OCI-LY7 (cell line): ENCODE results near the gene ZFP14. TPM values are rescaled to one million over a fixed set of nuclear protein-coding genes. Genes with fewer than 3 reads are reported as not detected.

ENCODE experiments used
- Bru-seq: library from RNA; stranded (reverse); fragments of 400-500 nt; gene quantifications from one replicate; lab custom pipeline; 2021; lab: Mats Ljungman, UMichigan
- BruChase-seq, 2 experiments: library from RNA; stranded (reverse); fragments of 400-500 nt; gene quantifications; one replicate each; lab custom pipeline; 2021; lab: Mats Ljungman, UMichigan
- BruUV-seq: library from RNA; stranded (reverse); fragments of 400-500 nt; replicated peaks from 2 replicates; lab custom pipeline; 2021; lab: Mats Ljungman, UMichigan
- CTCF ChIA-PET: fragments of 300-600 bp; sonication (Branson Sonifier 250); formaldehyde crosslinking; loops from one replicate; lab custom pipeline; 2022; ENCODE audit warnings: antibody characterized with exemption; ENCODE audit not compliant: unreplicated experiment; lab: Charles Lee
- POLR2A ChIA-PET: fragments of 300-600 bp; sonication (Branson Sonifier 250); formaldehyde crosslinking; loops from one replicate; lab custom pipeline; 2022; ENCODE audit warnings: antibody characterized with exemption; lab: Charles Lee
- DNase-seq: peaks from one replicate; pipeline ENCODE4 v3.0.0-alpha.2; 2015; ENCODE audit warnings: low spot score
- H2AFZ ChIP-seq: fragments of 200-600 bp; sonication (generic), shearing (Covaris generic); 2 replicates; pipeline ENCODE4 v1.6.1; 2014; ENCODE audit warnings: mild to moderate bottlenecking, antibody characterized with exemption, low read length, moderate library complexity
- H3K27ac ChIP-seq: fragments of 200-600 bp; sonication (generic); 2 replicates; pipeline ENCODE4 v1.5.1; 2014; ENCODE audit warnings: mixed run types, low read depth, mild to moderate bottlenecking, moderate library complexity, low read length, inconsistent platforms; ENCODE audit not compliant: poor library complexity, severe bottlenecking
- H3K36me3 ChIP-seq: fragments of 200-600 bp; sonication (generic); 2 replicates; pipeline ENCODE4 v1.6.1; 2014; ENCODE audit warnings: mild to moderate bottlenecking, antibody characterized with exemption, low read length, moderate library complexity, mixed read lengths; ENCODE audit not compliant: insufficient read depth
- H3K4me1 ChIP-seq: fragments of 200-600 bp; sonication (generic); 2 replicates; pipeline ENCODE4 v1.5.1; 2014; ENCODE audit warnings: mild to moderate bottlenecking, low read length; ENCODE audit not compliant: insufficient read depth, poor library complexity, severe bottlenecking
- H3K4me2 ChIP-seq: fragments of 200-600 bp; sonication (generic); 2 replicates; pipeline ENCODE4 v1.6.1; 2014; ENCODE audit warnings: mild to moderate bottlenecking, low read length
- H3K4me3 ChIP-seq: fragments of 200-600 bp; sonication (generic); 2 replicates; pipeline ENCODE4 v1.5.1; 2014; ENCODE audit warnings: mild to moderate bottlenecking, low read depth, low read length; ENCODE audit not compliant: poor library complexity, severe bottlenecking
- H3K79me2 ChIP-seq: fragments of 200-600 bp; sonication (generic); 2 replicates; pipeline ENCODE4 v1.6.1; 2016; ENCODE audit warnings: low read depth, mild to moderate bottlenecking, low read length, moderate library complexity, mixed read lengths; ENCODE audit not compliant: insufficient read depth
- H3K9me2 ChIP-seq: fragments of 200-600 bp; sonication (generic); 2 replicates; pipeline ENCODE4 v1.6.1; 2016; ENCODE audit warnings: mild to moderate bottlenecking, low read length, mixed read lengths; ENCODE audit not compliant: insufficient read depth
- H3K9me3 ChIP-seq: fragments of 200-600 bp; sonication (generic); 2 replicates; pipeline ENCODE4 v1.6.1; 2014; ENCODE audit warnings: mild to moderate bottlenecking, mixed run types, low read length, mixed read lengths
- H4K20me1 ChIP-seq: fragments of 200-600 bp; sonication (generic); 2 replicates; pipeline ENCODE4 v1.6.1; 2014; ENCODE audit warnings: mild to moderate bottlenecking, antibody characterized with exemption, low read length, moderate library complexity, mixed read lengths; ENCODE audit not compliant: insufficient read depth
- EZH2phosphoT487 ChIP-seq: fragments of 200-600 bp; sonication (generic); IDR thresholded peaks from 2 replicates; pipeline ENCODE4 v1.6.1; 2018; ENCODE audit warnings: low read depth, borderline replicate concordance, mild to moderate bottlenecking, mixed run types, antibody characterized with exemption, low read length, moderate library complexity, mixed read lengths
- intact Hi-C: fragments of 100-400 bp; cut with micrococcal nuclease; formaldehyde crosslinking; loops from one replicate; pipeline ENCODE4 v1.10.0; 2022; ENCODE audit not compliant: unreplicated experiment
- long read RNA-seq: library from polyadenylated mRNA; stranded (forward); transcript quantifications from one replicate; pipeline ENCODE4 v2.0.0, GENCODE V29; 2022
- total RNA-seq, 2 experiments: library from RNA; depleted of rRNA in 1 of 2; stranded (reverse); fragments of >200 nt in 1 of 2; shearing (Covaris generic) in 1 of 2; gene quantifications; 2 replicates each; pipeline ENCODE4 v1.2.3, GENCODE V29; 2014 to 2022
- TF ChIP-seq, protein P1 (sequence below): fragments of 200-600 bp; sonication (generic); conservative IDR thresholded peaks from 2 replicates; pipeline ENCODE4 v1.5.1; 2014; ENCODE audit warnings: mild to moderate bottlenecking, antibody characterized with exemption, low read length, moderate library complexity, mixed read lengths

The ZFP14 gene
- total RNA-seq (2014; rRNA removed; shearing (Covaris generic)) (4.5 and 5.2 TPM in 2 replicates), total RNA-seq (2022) (6.2 and 7.9 TPM in 2 replicates), Bru-seq, nascent RNA (percentile 50 among the genes with signal in this experiment), BruChase-seq, experiment 1, labeled RNA remaining after a 6-hour chase (percentile 62 among the genes with signal in this experiment), BruChase-seq, experiment 2, labeled RNA remaining after a 2-hour chase (percentile 66 among the genes with signal in this experiment)
- long read RNA-seq, partial matches to known transcripts: 1 of 4 reads
- long read RNA-seq, other reads (novel, unspliced or antisense): 3 of 4 reads

DNA sequence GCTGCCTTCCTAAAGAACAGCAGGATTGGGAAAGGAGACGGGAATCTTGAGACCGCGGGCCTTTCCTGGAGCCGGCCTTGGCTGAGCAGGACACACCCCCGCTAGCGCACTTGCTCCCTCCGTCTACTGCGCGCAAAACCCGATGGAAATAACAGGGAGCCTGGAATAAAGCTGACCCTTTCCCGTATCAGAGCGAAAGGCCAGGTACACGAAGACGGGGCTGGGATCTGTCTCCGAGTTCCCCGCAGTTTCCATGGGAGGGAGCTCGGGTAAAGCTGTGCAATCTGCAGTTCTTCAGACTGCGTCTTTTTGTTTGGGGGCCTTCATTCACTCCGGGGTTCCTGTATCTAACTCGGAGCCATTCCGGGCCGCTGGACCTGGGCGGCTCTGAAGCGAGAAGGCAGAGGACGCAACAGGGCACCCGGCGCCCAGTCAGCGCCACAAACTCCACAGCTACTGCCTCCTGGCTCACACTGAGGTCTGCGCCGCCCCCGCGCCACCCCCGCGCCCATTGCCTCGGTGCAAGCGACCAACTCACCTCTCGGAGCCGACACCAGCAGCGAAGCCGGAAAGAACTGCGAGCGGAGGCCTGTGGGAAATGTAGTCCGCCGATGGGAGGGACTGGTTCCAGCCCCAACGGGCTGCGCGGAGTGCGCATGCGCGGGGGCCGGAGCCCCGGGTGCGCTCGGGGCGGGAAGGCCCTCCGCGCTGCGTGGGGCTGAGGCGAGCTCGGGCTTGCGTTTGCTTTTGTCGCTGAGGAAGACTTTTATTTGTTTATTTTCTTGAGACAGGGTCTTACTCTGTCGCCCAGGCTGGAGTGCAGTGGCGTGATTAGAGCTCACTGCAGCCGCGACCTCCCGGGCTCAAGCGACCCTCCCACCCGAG, at the start of gene ZFP14:
Gene ZFP14, minus strand, starts transcription at position 577 of the 885 bp plus-strand sequence. CDS start 11,309 bp downstream, outside the sequence.
- ChIA-PET POLR2A (interaction anchor here (0.7 to 1.3 kb wide), 4 partner anchors 19 to 1050 kb away, joined by 3 to 4 read pairs (median 3); partner anchors contain the start of gene ZNF260), CTCF (interaction anchor here (0.6 kb wide), 1 partner anchor 992 kb away, joined by 3 read pairs; the partner anchor contains the start of gene ZNF527)
- Histone ChIP-seq H2AFZ (peak within 1 kb of the TSS; percentile 96), H3K4me1 (peaks cover 23% of the 10 kb centered on the region), H3K27ac (peak within 1 kb of the TSS; percentile 48), H3K36me3 (no peaks in the 10 kb centered on the region), H3K4me2 (peak within 1 kb of the TSS; percentile 80), H3K9me2 (no peaks in the 10 kb centered on the region), H4K20me1 (no peaks in the 10 kb centered on the region), H3K9me3 (peaks cover 3% of the 10 kb centered on the region; the same call in 1 of the 2 replicates), H3K4me3 (peak within 1 kb of the TSS; percentile 78), H3K79me2 (no peaks in the 10 kb centered on the region)
- DNase-seq: peak; percentile 94
- intact Hi-C loops: loop anchor here (1.0 kb wide), 1 partner anchor 114 kb away; no protein-coding TSS in a partner anchor
- no TSS peak for BruUV-seq
- TF ChIP-seq, protein P1, sequence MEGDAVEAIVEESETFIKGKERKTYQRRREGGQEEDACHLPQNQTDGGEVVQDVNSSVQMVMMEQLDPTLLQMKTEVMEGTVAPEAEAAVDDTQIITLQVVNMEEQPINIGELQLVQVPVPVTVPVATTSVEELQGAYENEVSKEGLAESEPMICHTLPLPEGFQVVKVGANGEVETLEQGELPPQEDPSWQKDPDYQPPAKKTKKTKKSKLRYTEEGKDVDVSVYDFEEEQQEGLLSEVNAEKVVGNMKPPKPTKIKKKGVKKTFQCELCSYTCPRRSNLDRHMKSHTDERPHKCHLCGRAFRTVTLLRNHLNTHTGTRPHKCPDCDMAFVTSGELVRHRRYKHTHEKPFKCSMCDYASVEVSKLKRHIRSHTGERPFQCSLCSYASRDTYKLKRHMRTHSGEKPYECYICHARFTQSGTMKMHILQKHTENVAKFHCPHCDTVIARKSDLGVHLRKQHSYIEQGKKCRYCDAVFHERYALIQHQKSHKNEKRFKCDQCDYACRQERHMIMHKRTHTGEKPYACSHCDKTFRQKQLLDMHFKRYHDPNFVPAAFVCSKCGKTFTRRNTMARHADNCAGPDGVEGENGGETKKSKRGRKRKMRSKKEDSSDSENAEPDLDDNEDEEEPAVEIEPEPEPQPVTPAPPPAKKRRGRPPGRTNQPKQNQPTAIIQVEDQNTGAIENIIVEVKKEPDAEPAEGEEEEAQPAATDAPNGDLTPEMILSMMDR: peak; percentile 71
- no peak for TF ChIP-seq EZH2phosphoT487

- no peaks in the 10 kb centered on the region for H3K36me3 ChIP-seq
- H2AFZ ChIP-seq: no peak overlapping the region
- H4K20me1 ChIP-seq: no peaks in the 10 kb centered on the region
- 0 out of 2 replicates have a peak, but pooled peaks cover 4% of the 10 kb centered on the region for H3K9me3 ChIP-seq
- BruUV-seq: no TSS peak
- H3K4me3 ChIP-seq: no peak overlapping the region
- no peaks in the 10 kb centered on the region for H3K9me2 ChIP-seq
- no peak for TF ChIP-seq EZH2phosphoT487
- TF ChIP-seq, protein P1: no peak
- no peaks in the 10 kb centered on the region for H3K79me2 ChIP-seq
- DNase-seq: no peak
- no peak overlapping the region for H3K27ac ChIP-seq
- H3K4me1 ChIP-seq: peaks cover 4% of the 10 kb centered on the region
- ChIA-PET CTCF (no interaction called here), POLR2A (interaction anchor here (0.6 kb wide), 1 partner anchor 33 kb away, joined by 7 read pairs; no protein-coding TSS in a partner anchor)
- intact Hi-C loops: no loop called here
- no peak overlapping the region for H3K4me2 ChIP-seq
Observed at GRCh38 chr19:36423925-36424324, 44.9 kb upstream of the ZFP14 start.
